ENCODE data around the gene SREK1IP1. TPM values are rescaled to one million over a fixed set of nuclear protein-coding genes. Genes with fewer than 3 reads are reported as not detected.
"Not testable (repeated sequence)": the region's sequence is repeated elsewhere in the genome, so short reads cannot be mapped to it uniquely, and the experiment has no call there.

Gene SREK1IP1
- total and polyA plus RNA-seq, 7 donors = 4.6 to 11.1 (median 6.9) TPM

GRCh38 chr5:64707191-64707590, 61.3 kb downstream of the SREK1IP1 start:
- Histone ChIP-seq H3K36me3 (ENCODE audit: insufficient read depth in 1 of 2, low read depth in 1 of 2) (no peaks in the 10 kb centered on the region), H3K27ac (no peak overlapping the region), H3K4me1 (no peaks in the 10 kb centered on the region), H3K4me3 (no peak overlapping the region), H3K9me3 (no peaks in the 10 kb centered on the region), H3K27me3 (ENCODE audit: insufficient read depth in 3 of 3, low read length in 2 of 3) (peaks cover 0 to 3% (median 0%) of the 10 kb centered on the region in 3 donors)
- ATAC-seq (no peak), DNase-seq (no peak)
- no peak for TF ChIP-seq CTCF (IDR thresholded peaks at IDR 0.05)
- intact Hi-C loops (cut with DNase I) = no loop called here
- 74 to 81% (median 80%) methylated on average over 2 of the region's 2 CpGs for WGBS, 3 donors

- H3K9me3 ChIP-seq; H3K36me3 ChIP-seq (ENCODE audit: insufficient read depth in 1 of 2, low read depth in 1 of 2); H3K4me3 ChIP-seq; intact Hi-C loops (cut with DNase I); H3K27ac ChIP-seq; DNase-seq; H3K27me3 ChIP-seq (ENCODE audit: insufficient read depth in 3 of 3, low read length in 2 of 3); ATAC-seq; H3K4me1 ChIP-seq: not testable (repeated sequence)
- whole genome bisulfite sequencing, 3 donors = 25 to 36% (median 32%) methylated on average over 2 of the region's 2 CpGs
Measured at GRCh38 chr5:64706074-64706473, 62.4 kb downstream of the SREK1IP1 start.

GRCh38 chr5:64700765-64701164, 67.7 kb downstream of the SREK1IP1 start:
- no peak for ATAC-seq
- no peaks in the 10 kb centered on the region for H3K36me3 ChIP-seq (ENCODE audit: insufficient read depth in 1 of 2, low read depth in 1 of 2)
- no peaks in the 10 kb centered on the region for H3K9me3 ChIP-seq
- H3K27me3 ChIP-seq (ENCODE audit: insufficient read depth in 3 of 3, low read length in 2 of 3) = peaks cover 0 to 3% (median 0%) of the 10 kb centered on the region in 3 donors
- no peak overlapping the region for H3K27ac ChIP-seq
- 73 to 80% (median 76%) methylated on average over 4 of the region's 4 CpGs for WGBS, 3 donors
- no peaks in the 10 kb centered on the region for H3K4me1 ChIP-seq
- no peak for TF ChIP-seq CTCF (IDR thresholded peaks at IDR 0.05)
- H3K4me3 ChIP-seq = no peak overlapping the region
- DNase-seq = no peak
- intact Hi-C loops (cut with DNase I) = no loop called here

- H3K4me3 ChIP-seq; intact Hi-C loops (cut with DNase I); ATAC-seq; H3K36me3 ChIP-seq (ENCODE audit: insufficient read depth in 1 of 2, low read depth in 1 of 2); DNase-seq; H3K27me3 ChIP-seq (ENCODE audit: insufficient read depth in 3 of 3, low read length in 2 of 3); H3K4me1 ChIP-seq; H3K9me3 ChIP-seq; H3K27ac ChIP-seq: not testable (repeated sequence)
- 91 to 95% (median 93%) methylated on average over 7 of the region's 7 CpGs for WGBS, 3 donors
Measured at GRCh38 chr5:64696414-64696813, 72.1 kb downstream of the SREK1IP1 start.

- no peaks in the 10 kb centered on the region for H3K9me3 ChIP-seq
- intact Hi-C loops (cut with DNase I) = no loop called here
- ATAC-seq (no peak), DNase-seq (no peak)
- no peaks in the 10 kb centered on the region for H3K4me1 ChIP-seq
- TF ChIP-seq CTCF (IDR thresholded peaks at IDR 0.05) = no peak
- WGBS, 3 donors = 64 to 78% (median 75%) methylated on average over 2 of the region's 2 CpGs
- peaks cover 0 to 18% (median 7%) of the 10 kb centered on the region in 3 donors for H3K27me3 ChIP-seq (ENCODE audit: insufficient read depth in 3 of 3, low read length in 2 of 3)
- no peak overlapping the region for H3K4me3 ChIP-seq
- no peaks in the 10 kb centered on the region for H3K36me3 ChIP-seq (ENCODE audit: insufficient read depth in 1 of 2, low read depth in 1 of 2)
- no peak overlapping the region for H3K27ac ChIP-seq
Measured at GRCh38 chr5:64693636-64694035, 74.9 kb downstream of the SREK1IP1 start.

- intact Hi-C loops (cut with DNase I) = no loop called here
- Histone ChIP-seq H3K27me3 (ENCODE audit: insufficient read depth in 3 of 3, low read length in 2 of 3) (peaks cover 0 to 29% (median 10%) of the 10 kb centered on the region in 3 donors), H3K4me3 (peak overlapping the region; percentile 67), H3K27ac (no peak overlapping the region), H3K36me3 (ENCODE audit: insufficient read depth in 1 of 2, low read depth in 1 of 2) (no peaks in the 10 kb centered on the region), H3K9me3 (no peaks in the 10 kb centered on the region), H3K4me1 (no peaks in the 10 kb centered on the region)
- 19 to 26% (median 23%) methylated on average over 3 of the region's 3 CpGs for WGBS, 3 donors
- TF ChIP-seq CTCF (IDR thresholded peaks at IDR 0.05) = no peak
- DNase-seq = no peak
- no peak for ATAC-seq
Measured at GRCh38 chr5:64691291-64691690, 77.2 kb downstream of the SREK1IP1 start.
